D341Med (cell line): ENCODE data around the gene CHRNE.
"Not testable (repeated sequence)": the region's sequence is repeated elsewhere in the genome, so short reads cannot be mapped to it uniquely, and the experiment has no call there.

Experiments
- DNase-seq: peaks from one replicate; pipeline ENCODE4 v3.0.0; 2012; ENCODE audit warnings: low spot score

The CHRNE gene

GRCh38 chr17:4939796-4940554, 37.1 kb upstream of the CHRNE start, which contains the start of the genes RNF167 and SLC25A11:
RNF167 (plus strand) TSS chr17:4940268; CDS start chr17:4940910, 642 bp downstream.
SLC25A11 (minus strand) TSS chr17:4940046; CDS start chr17:4939910, 136 bp downstream.
- DNase-seq, result peak; percentile 94

GRCh38 chr17:4939546-4939795, 36.6 kb upstream of the CHRNE start:
- DNase-seq, result no peak

- no peak for DNase-seq
Observed at GRCh38 chr17:4938688-4939545, 36.0 kb upstream of the CHRNE start.

GRCh38 chr17:4938069-4938491, 35.2 kb upstream of the CHRNE start:
- no peak for DNase-seq

- DNase-seq, result no peak
Observed at GRCh38 chr17:4937553-4937952, 34.7 kb upstream of the CHRNE start.

GRCh38 chr17:4936436-4936835, 33.5 kb upstream of the CHRNE start:
- no peak for DNase-seq

GRCh38 chr17:4935650-4936049, 32.8 kb upstream of the CHRNE start:
- no peak for DNase-seq

- no peak for DNase-seq
Observed at GRCh38 chr17:4934173-4934979, 31.5 kb upstream of the CHRNE start.

GRCh38 chr17:4933646-4934045, 30.7 kb upstream of the CHRNE start:
- no peak for DNase-seq

- no peak for DNase-seq
Observed at GRCh38 chr17:4932756-4933155, 29.9 kb upstream of the CHRNE start.

GRCh38 chr17:4931963-4932362, 29.1 kb upstream of the CHRNE start, which contains the start of gene GP1BA:
GP1BA (plus strand) TSS chr17:4932277; CDS start chr17:4932605, 328 bp downstream.
- no peak for DNase-seq

- no peak for DNase-seq
Observed at GRCh38 chr17:4928881-4929280, 26.0 kb upstream of the CHRNE start.

- DNase-seq, result not testable (repeated sequence)
Observed at GRCh38 chr17:4926577-4927335, 23.9 kb upstream of the CHRNE start.

- no peak for DNase-seq
Observed at GRCh38 chr17:4921320-4921719, 18.4 kb upstream of the CHRNE start.

- DNase-seq, result no peak
Observed at GRCh38 chr17:4920351-4921048, 17.6 kb upstream of the CHRNE start.

GRCh38 chr17:4919511-4920047, 16.7 kb upstream of the CHRNE start:
- DNase-seq, result no peak

- not testable (repeated sequence) for DNase-seq
Observed at GRCh38 chr17:4914551-4914950, 11.7 kb upstream of the CHRNE start.

GRCh38 chr17:4913994-4914393, 11.1 kb upstream of the CHRNE start:
- DNase-seq, result peak; percentile 14

GRCh38 chr17:4908711-4909496, 6.0 kb upstream of the CHRNE start:
- DNase-seq, result peak; percentile 79

- DNase-seq, result peak; percentile 4
Observed at GRCh38 chr17:4908301-4908700, 5.4 kb upstream of the CHRNE start.
